Measurements from ENCODE around the gene ZNF814. TPM values are rescaled to one million over a fixed set of nuclear protein-coding genes. Genes with fewer than 3 reads are reported as not detected.

The ZNF814 gene
- total RNA-seq (2021) (39.0 and 44.3 TPM in 2 replicates), Bru-seq, nascent RNA (percentile 81 among the genes with signal in this experiment), BruChase-seq, experiment 1, labeled RNA remaining after a 2-hour chase (percentile 90 among the genes with signal in this experiment), BruChase-seq, experiment 2, labeled RNA remaining after a 6-hour chase (percentile 91 among the genes with signal in this experiment)
- long read RNA-seq, partial matches to known transcripts: 0 of 39 reads
- long read RNA-seq, other reads (novel, unspliced or antisense): 30 of 39 reads

DNA sequence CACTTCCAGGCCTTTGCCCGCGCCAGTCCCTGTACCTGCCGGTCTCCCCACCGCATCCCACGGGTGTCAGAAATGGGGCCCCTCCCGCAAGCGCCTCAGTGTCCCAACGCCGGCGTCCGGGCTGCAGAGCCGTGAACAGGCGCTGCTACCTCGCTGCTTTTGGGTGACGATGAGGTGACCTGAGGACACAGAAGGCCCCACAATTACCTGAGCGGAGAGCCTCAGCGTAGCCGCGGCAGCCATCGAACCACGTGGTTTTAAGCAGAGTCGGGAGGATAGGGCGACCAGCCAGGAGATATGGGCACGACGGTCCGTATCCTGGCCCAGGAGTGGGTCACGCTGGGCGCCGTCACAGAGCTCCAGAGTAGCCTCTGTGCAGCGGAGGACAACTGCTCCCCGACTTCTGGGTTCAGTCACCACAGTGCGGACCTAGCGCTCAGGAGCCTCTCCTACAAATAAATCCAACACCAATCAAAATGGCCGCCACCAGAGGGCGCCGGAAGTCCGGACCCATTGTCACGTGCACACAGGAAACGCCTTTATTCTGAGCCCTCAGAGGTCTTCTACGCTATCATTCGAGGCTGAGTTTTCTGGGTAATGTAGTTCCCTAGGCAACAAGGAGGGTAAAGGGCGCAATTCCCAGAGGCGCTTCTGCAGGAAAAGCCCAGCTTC lies at the start of gene ZNF814:
Gene ZNF814, minus strand, starts transcription at position 478 of the 672 bp plus-strand sequence. Its CDS starts 235 bp downstream, at position 243.
- no peaks in the 10 kb centered on the region for H3K27me3 ChIP-seq (replicated peaks; ENCODE audit: insufficient read depth, low read depth, low read length, poor library complexity)
- H3K4me3 ChIP-seq (ENCODE audit: low read depth, low read length, poor library complexity, severe bottlenecking): peak within 1 kb of the TSS; percentile 79
- CTCF ChIA-PET: no interaction called here
- POLR2A ChIA-PET (ENCODE audit: low non-redundant PET): no interaction called here
- DNase-seq (ENCODE audit: low spot score): peak; percentile 94
- no peaks in the 10 kb centered on the region for H3K4me1 ChIP-seq (ENCODE audit: insufficient read depth, low read length, poor library complexity, severe bottlenecking)
- BruUV-seq (replicated peaks): no TSS peak
- H3K27ac ChIP-seq (ENCODE audit: low read depth, low read length, poor library complexity, severe bottlenecking): peak within 1 kb of the TSS; percentile 72
- peaks cover 25% of the 10 kb centered on the region for H3K36me3 ChIP-seq (ENCODE audit: insufficient read depth, low read length, poor library complexity, severe bottlenecking)
- peaks cover 30% of the 10 kb centered on the region for H3K9me3 ChIP-seq (ENCODE audit: low read depth, low read length, poor library complexity, severe bottlenecking)
- intact Hi-C loops (cut with micrococcal nuclease; ENCODE audit: unreplicated experiment): no loop called here
- TF ChIP-seq, protein P1, sequence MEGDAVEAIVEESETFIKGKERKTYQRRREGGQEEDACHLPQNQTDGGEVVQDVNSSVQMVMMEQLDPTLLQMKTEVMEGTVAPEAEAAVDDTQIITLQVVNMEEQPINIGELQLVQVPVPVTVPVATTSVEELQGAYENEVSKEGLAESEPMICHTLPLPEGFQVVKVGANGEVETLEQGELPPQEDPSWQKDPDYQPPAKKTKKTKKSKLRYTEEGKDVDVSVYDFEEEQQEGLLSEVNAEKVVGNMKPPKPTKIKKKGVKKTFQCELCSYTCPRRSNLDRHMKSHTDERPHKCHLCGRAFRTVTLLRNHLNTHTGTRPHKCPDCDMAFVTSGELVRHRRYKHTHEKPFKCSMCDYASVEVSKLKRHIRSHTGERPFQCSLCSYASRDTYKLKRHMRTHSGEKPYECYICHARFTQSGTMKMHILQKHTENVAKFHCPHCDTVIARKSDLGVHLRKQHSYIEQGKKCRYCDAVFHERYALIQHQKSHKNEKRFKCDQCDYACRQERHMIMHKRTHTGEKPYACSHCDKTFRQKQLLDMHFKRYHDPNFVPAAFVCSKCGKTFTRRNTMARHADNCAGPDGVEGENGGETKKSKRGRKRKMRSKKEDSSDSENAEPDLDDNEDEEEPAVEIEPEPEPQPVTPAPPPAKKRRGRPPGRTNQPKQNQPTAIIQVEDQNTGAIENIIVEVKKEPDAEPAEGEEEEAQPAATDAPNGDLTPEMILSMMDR (conservative IDR thresholded peaks at IDR 0.05; ENCODE audit: low read depth, low read length): peak; percentile 43
- TF ChIP-seq EZH2 (IDR thresholded peaks at IDR 0.05; ENCODE audit: borderline replicate concordance, low read depth, low read length, poor library complexity, severe bottlenecking): no peak

GRCh38 chr19:57935731-57936130 lies 46.9 kb upstream of the ZNF814 start:
- no peak for DNase-seq (ENCODE audit: low spot score)
- TF ChIP-seq, protein P1 (conservative IDR thresholded peaks at IDR 0.05; ENCODE audit: low read depth, low read length): no peak
- no peak for TF ChIP-seq EZH2 (IDR thresholded peaks at IDR 0.05; ENCODE audit: borderline replicate concordance, low read depth, low read length, poor library complexity, severe bottlenecking)
- H3K4me1 ChIP-seq (ENCODE audit: insufficient read depth, low read length, poor library complexity, severe bottlenecking): no peaks in the 10 kb centered on the region
- ChIA-PET CTCF (no interaction called here), POLR2A (ENCODE audit: low non-redundant PET) (no interaction called here)
- H3K27ac ChIP-seq (ENCODE audit: low read depth, low read length, poor library complexity, severe bottlenecking): no peak overlapping the region
- H3K9me3 ChIP-seq (ENCODE audit: low read depth, low read length, poor library complexity, severe bottlenecking): peaks cover 52% of the 10 kb centered on the region
- H3K36me3 ChIP-seq (ENCODE audit: insufficient read depth, low read length, poor library complexity, severe bottlenecking): peaks cover 19% of the 10 kb centered on the region
- intact Hi-C loops (cut with micrococcal nuclease; ENCODE audit: unreplicated experiment): no loop called here
- no peak overlapping the region for H3K4me3 ChIP-seq (ENCODE audit: low read depth, low read length, poor library complexity, severe bottlenecking)
- no TSS peak for BruUV-seq (replicated peaks)
- H3K27me3 ChIP-seq (replicated peaks; ENCODE audit: insufficient read depth, low read depth, low read length, poor library complexity): no peaks in the 10 kb centered on the region

DNA sequence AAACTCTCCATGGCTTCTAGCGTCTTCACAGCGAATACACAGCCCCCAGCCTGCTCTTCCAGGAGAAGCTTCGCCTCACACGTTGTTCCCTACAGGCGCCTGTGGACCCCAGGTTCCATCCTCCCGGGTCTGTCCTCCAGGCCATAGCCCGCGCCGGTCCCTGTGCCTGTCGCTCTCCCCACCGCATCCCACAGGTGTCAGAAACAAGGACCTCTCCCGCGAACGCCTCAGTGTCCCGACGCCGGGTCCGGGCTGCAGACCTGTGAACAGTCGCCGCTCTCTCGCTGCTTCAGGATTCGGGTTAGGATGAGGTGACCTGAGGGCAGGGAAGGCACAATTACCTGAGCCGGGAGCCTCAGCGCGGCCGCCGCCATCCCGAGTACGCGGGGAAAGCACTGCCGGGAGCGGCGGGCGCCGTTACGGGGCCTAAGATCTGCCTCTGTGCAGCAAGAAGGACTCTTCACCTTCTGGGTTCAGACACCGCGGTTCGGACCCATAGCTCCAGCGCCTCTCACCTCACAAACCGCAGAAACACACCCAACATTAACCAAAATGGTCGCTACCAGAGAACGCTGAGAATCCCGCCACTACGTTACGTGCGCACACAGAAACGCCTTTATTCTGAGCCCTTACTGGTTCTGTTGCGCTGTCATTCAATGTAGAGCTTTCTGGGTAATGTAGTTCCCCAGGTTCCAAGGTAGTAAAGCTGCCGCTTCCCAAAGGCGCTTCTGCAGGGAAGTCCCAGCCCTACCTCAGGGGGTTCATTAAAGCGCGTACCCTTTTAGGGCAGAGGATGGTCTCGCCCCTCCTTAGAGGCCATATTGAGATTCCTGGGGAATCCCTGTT lies 46.2 kb upstream of the ZNF814 start, which contains the start of gene ZNF418:
Gene ZNF418, minus strand, starts transcription at position 583 of the 846 bp plus-strand sequence. CDS start 1,580 bp downstream, outside the sequence.
- Histone ChIP-seq H3K9me3 (ENCODE audit: low read depth, low read length, poor library complexity, severe bottlenecking) (peaks cover 47% of the 10 kb centered on the region), H3K27ac (ENCODE audit: low read depth, low read length, poor library complexity, severe bottlenecking) (peak within 1 kb of the TSS; percentile 79), H3K4me1 (ENCODE audit: insufficient read depth, low read length, poor library complexity, severe bottlenecking) (no peaks in the 10 kb centered on the region), H3K36me3 (ENCODE audit: insufficient read depth, low read length, poor library complexity, severe bottlenecking) (peaks cover 20% of the 10 kb centered on the region), H3K27me3 (replicated peaks; ENCODE audit: insufficient read depth, low read depth, low read length, poor library complexity) (no peaks in the 10 kb centered on the region), H3K4me3 (ENCODE audit: low read depth, low read length, poor library complexity, severe bottlenecking) (peak within 1 kb of the TSS; percentile 82)
- DNase-seq (ENCODE audit: low spot score): peak; percentile 92
- CTCF ChIA-PET: no interaction called here
- TSS peak; percentile 72 for BruUV-seq (replicated peaks)
- POLR2A ChIA-PET (ENCODE audit: low non-redundant PET): no interaction called here
- TF ChIP-seq EZH2 (IDR thresholded peaks at IDR 0.05; ENCODE audit: borderline replicate concordance, low read depth, low read length, poor library complexity, severe bottlenecking): no peak
- TF ChIP-seq, protein P1 (conservative IDR thresholded peaks at IDR 0.05; ENCODE audit: low read depth, low read length): no peak
- intact Hi-C loops (cut with micrococcal nuclease; ENCODE audit: unreplicated experiment): no loop called here

Data from A673 (cell line).